ENCODE results near the gene PRPF31. TPM values are rescaled to one million over a fixed set of nuclear protein-coding genes. Genes with fewer than 3 reads are reported as not detected.

Gene PRPF31
- polyA plus RNA-seq, 1 donor (not counting 4 experiments of a cell fraction or from before 2014, with no cell fraction given), result 42.2 TPM

- dilution Hi-C loops (cut with MboI; ENCODE audit: extremely low pct_ligation_motif_present, low sequenced_read_pairs), result no loop called here
- Histone ChIP-seq H3K79me2 (ENCODE audit: control insufficient read depth, insufficient read depth, low read length) (no peaks in the 10 kb centered on the region), H3K4me3 (ENCODE audit: control insufficient read depth in 2 of 3, extremely low read depth in 1 of 3, insufficient read depth in 2 of 3, low read depth in 1 of 3, low read length in 3 of 3) (no peak overlapping the region), H3K9ac (ENCODE audit: control insufficient read depth, extremely low read depth, insufficient read depth, low read length) (no peak overlapping the region), H4K20me1 (ENCODE audit: control insufficient read depth, extremely low read depth, insufficient read depth, low read length) (no peaks in the 10 kb centered on the region), H3K4me1 (ENCODE audit: control insufficient read depth, extremely low read depth, insufficient read depth, low read length) (peaks cover 4% of the 10 kb centered on the region), H3K27ac (ENCODE audit: control insufficient read depth, insufficient read depth, low read length) (no peak overlapping the region), H2AFZ (ENCODE audit: control insufficient read depth, low read length) (no peak overlapping the region), H3K9me3 (ENCODE audit: control insufficient read depth, low read depth, low read length) (no peaks in the 10 kb centered on the region), H3K9me1 (ENCODE audit: control insufficient read depth, extremely low read depth, insufficient read depth, low read length) (no peaks in the 10 kb centered on the region), H3K27me3 (ENCODE audit: control insufficient read depth, extremely low read depth, insufficient read depth, low read length) (no peaks in the 10 kb centered on the region), H3K4me2 (ENCODE audit: control insufficient read depth, extremely low read depth, insufficient read depth, low read depth, low read length) (no peak overlapping the region), H3K36me3 (ENCODE audit: control insufficient read depth in 2 of 2, extremely low read depth in 1 of 2, insufficient read depth in 2 of 2, low read length in 2 of 2) (peaks cover 23 to 26% of the 10 kb centered on the region in 2 experiments)
- TF ChIP-seq EZH2 (IDR thresholded peaks at IDR 0.05; ENCODE audit: low read length), result no peak
- no peak for TF ChIP-seq CTCF (optimal IDR thresholded peaks at IDR 0.05 in 1 of 3, IDR thresholded peaks at IDR 0.05 in 1 of 3, conservative IDR thresholded peaks at IDR 0.05 in 1 of 3; ENCODE audit: extremely low read depth in 1 of 3, insufficient read depth in 2 of 3, low read length in 3 of 3)
- no peak for DNase-seq (ENCODE audit: low read depth, low spot score)
- no peak for FAIRE-seq
Observed at GRCh38 chr19:54129617-54129996, 14.1 kb downstream of the PRPF31 start.

GRCh38 chr19:54133312-54133956 lies 17.9 kb downstream of the PRPF31 start:
- no peaks in the 10 kb centered on the region for H3K9me1 ChIP-seq (ENCODE audit: control insufficient read depth, extremely low read depth, insufficient read depth, low read length)
- H3K36me3 ChIP-seq (ENCODE audit: control insufficient read depth in 2 of 2, extremely low read depth in 1 of 2, insufficient read depth in 2 of 2, low read length in 2 of 2), result peaks cover 9 to 14% of the 10 kb centered on the region in 2 experiments
- FAIRE-seq, result no peak
- dilution Hi-C loops (cut with MboI; ENCODE audit: extremely low pct_ligation_motif_present, low sequenced_read_pairs), result no loop called here
- no peak overlapping the region for H3K9ac ChIP-seq (ENCODE audit: control insufficient read depth, extremely low read depth, insufficient read depth, low read length)
- no peaks in the 10 kb centered on the region for H4K20me1 ChIP-seq (ENCODE audit: control insufficient read depth, extremely low read depth, insufficient read depth, low read length)
- H3K27me3 ChIP-seq (ENCODE audit: control insufficient read depth, extremely low read depth, insufficient read depth, low read length), result no peaks in the 10 kb centered on the region
- no peaks in the 10 kb centered on the region for H3K9me3 ChIP-seq (ENCODE audit: control insufficient read depth, low read depth, low read length)
- H3K27ac ChIP-seq (ENCODE audit: control insufficient read depth, insufficient read depth, low read length), result no peak overlapping the region
- no peak for DNase-seq (ENCODE audit: low read depth, low spot score)
- H3K4me2 ChIP-seq (ENCODE audit: control insufficient read depth, extremely low read depth, insufficient read depth, low read depth, low read length), result no peak overlapping the region
- peaks cover 15% of the 10 kb centered on the region for H3K4me1 ChIP-seq (ENCODE audit: control insufficient read depth, extremely low read depth, insufficient read depth, low read length)
- no peak overlapping the region for H3K4me3 ChIP-seq (ENCODE audit: control insufficient read depth in 2 of 3, extremely low read depth in 1 of 3, insufficient read depth in 2 of 3, low read depth in 1 of 3, low read length in 3 of 3)
- TF ChIP-seq EZH2 (IDR thresholded peaks at IDR 0.05; ENCODE audit: low read length), result no peak
- no peak overlapping the region for H2AFZ ChIP-seq (ENCODE audit: control insufficient read depth, low read length)
- H3K79me2 ChIP-seq (ENCODE audit: control insufficient read depth, insufficient read depth, low read length), result peaks cover 5% of the 10 kb centered on the region

Measured in keratinocyte (primary cell).